SIG-M5 treated with dmso at 0.1 percent for 504 hours (cell line): ENCODE measurements around the gene ZNF653.
"Not testable (repeated sequence)": the region's sequence is repeated elsewhere in the genome, so short reads cannot be mapped to it uniquely, and the experiment has no call there.

ENCODE experiments used
- DNase-seq: peaks from one replicate; lab custom pipeline; 2025; ENCODE audit not compliant: unreplicated experiment; lab: John Stamatoyannopoulos, UW

Gene ZNF653

DNA sequence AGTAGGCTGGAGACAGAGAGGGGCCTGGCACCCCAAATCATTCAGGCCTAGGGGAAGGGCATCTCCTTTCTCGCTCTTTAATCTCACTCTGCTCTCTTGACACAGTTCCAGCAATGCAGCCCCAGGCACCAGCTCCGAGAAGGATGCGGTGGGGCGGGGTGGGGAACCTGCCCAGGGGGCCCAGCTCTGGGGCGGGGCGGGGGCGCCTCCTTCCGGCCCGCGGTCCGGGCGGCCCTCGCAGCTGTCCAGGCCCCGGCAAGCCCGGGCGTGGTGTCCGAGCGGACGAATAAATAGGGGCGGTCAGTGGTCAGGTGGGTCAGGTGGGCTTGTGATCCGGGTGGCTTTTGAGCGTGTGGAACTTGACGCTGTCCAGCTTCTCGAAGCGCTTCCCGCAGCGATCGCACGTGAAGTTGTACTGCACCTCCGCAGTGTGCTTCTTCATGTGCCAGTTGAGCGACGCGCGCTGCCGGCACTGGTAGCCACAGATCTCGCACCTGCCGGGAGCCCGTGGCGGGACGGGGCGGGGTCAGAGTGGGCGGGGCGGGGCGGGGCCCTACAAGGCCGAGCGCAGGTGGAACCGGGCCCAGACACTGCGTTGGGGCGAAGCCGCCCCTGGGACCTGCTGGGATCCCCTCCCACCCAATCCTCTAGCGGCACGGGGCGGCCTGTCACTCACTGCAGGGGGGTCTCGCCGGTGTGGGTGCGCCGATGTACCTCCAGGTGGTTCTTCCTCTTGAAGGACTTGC is 22.1 kb downstream of the ZNF653 start:
- DNase-seq: no peak

- DNase-seq: peak; percentile 81
Measured at GRCh38 chr19:11482384-11483050, 23.1 kb downstream of the ZNF653 start.

DNA sequence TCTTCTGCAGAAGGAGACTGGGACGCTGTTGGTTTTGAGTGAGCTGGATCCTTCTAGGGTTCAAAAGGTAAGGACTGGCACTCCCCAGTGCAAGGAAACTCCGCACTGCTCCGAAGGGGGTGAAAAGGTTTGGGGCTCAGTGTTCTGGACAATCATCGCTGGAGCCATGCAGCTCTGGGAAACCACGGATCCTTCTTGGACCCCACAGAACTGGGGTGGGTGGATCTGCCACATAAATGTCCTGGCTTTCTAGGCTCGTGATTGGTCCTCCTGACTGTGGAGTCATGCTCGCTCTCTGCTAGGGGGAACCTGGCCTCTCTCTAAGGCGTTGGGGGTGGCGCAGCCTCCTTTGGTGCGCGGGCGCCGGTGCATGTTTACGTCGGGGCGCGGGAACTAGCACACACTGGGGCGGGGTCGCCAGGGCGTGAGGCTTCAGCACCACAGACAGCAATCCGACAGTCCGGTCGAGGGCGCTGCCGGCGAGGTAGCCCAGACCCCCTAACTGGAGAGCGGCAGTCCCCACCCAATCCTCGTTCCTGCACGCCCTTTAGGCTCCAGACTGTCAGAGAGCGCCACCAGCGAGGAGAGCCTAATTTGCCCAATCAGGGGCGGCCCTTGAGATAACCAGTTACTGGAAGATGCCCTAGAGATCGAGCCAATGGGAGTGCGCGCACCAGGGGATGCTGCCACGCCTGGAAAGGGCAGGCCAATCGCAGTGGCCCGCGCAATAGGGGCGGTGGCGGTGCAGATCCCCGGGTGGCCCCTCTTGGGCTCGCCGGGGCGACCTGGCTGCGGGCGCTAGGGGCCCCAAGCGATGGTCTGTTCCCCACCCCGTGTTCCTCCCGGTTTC is 23.9 kb downstream of the ZNF653 start:
- peak; percentile 91 for DNase-seq

- DNase-seq: no peak
Measured at GRCh38 chr19:11480715-11481533, 24.7 kb downstream of the ZNF653 start, which contains the start of gene ELAVL3. ELAVL3 (minus strand) TSS chr19:11481046; CDS start chr19:11480608, 438 bp downstream.

GRCh38 chr19:11479898-11480714 is 25.5 kb downstream of the ZNF653 start:
- no peak for DNase-seq

- peak; percentile 9 for DNase-seq
Measured at GRCh38 chr19:11479090-11479897, 26.3 kb downstream of the ZNF653 start.

GRCh38 chr19:11478167-11479089 is 27.2 kb downstream of the ZNF653 start:
- DNase-seq: peak; percentile 47

DNA sequence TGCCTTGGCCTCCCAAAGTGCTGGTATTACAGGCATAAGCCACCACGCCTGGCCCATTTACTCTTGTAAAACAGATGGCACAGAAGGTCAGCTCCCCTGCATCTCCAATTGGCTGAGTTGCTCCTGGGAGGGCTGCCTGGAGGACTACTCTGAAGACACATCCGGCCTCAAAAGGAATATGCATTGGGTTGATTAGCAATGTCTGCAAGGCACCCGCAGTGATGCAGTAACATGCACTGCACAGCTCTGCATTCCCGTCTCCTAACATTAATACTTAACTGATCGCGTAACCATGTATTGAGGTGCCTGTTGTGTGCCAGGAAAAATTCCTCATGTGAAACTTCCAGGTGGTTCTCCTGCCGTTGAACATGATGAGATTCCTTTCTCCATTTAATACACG is 29.8 kb downstream of the ZNF653 start:
- no peak for DNase-seq

DNA sequence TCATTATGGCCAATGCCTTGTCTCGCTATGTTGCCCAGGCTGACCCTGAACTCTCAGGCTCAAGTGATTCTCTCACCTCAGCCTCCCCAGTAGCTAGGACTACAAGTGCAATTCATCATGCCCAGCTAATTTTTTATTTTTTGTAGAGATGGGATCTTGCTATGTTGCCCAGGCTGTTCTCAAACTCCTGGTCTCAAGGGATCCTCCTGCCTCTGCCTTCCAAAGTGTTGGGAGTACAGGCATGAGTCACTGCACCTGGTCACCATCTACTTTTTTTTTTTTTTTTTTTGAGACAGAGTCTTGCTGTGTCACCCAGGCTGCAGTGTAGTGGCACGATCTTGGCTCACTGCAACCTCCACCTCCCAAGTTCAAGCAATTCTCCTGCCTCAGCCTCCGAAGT is 30.3 kb downstream of the ZNF653 start:
- not testable (repeated sequence) for DNase-seq

DNA sequence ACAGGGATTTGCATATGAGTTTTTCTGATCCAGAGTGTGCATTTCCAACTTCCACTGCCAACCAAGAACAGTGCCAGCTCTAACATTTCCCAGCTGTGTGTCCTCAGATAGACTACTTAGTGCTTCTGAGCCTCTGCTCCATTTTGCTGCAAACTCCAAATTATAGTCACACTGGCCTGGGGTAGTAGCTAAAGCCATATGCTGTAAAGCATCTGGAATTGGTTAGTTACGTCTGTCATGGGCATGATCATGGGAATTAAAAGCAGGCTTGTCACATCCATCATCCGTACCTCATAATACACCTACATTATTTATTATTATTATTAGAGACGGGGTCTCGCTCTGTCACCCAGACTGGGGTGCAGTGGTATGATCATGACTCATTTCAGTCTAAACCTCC is 31.9 kb downstream of the ZNF653 start:
- no peak for DNase-seq

DNA sequence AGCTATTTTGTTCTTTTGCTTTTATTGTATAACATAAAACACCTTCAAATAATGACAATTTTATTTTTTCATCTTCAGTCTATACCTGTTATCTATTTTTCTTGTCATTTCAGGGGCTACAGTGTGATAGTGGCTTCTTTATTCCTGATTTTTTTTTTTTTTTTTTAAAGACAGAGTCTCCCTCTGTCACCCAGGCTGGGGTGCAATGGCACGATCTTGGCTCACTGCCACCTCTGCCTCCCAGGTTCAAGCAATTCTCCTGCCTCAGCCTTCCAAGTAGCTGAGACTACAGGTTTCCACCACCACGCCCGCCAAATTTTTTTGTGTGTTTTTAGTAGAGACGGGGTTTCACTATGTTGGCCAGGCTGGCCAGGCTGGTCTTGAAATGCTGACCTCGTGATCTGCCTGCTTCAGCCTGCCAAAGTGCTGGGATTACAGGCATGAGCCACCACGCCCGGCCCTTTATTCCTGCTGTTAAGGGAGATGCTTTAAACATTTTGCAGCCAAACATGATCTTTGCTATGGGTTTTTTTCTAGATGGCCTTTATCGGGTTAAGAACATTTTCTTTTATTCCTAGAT is 37.3 kb downstream of the ZNF653 start:
- not testable (repeated sequence) for DNase-seq

GRCh38 chr19:11465600-11465999 is 40.0 kb downstream of the ZNF653 start:
- DNase-seq: no peak

DNA sequence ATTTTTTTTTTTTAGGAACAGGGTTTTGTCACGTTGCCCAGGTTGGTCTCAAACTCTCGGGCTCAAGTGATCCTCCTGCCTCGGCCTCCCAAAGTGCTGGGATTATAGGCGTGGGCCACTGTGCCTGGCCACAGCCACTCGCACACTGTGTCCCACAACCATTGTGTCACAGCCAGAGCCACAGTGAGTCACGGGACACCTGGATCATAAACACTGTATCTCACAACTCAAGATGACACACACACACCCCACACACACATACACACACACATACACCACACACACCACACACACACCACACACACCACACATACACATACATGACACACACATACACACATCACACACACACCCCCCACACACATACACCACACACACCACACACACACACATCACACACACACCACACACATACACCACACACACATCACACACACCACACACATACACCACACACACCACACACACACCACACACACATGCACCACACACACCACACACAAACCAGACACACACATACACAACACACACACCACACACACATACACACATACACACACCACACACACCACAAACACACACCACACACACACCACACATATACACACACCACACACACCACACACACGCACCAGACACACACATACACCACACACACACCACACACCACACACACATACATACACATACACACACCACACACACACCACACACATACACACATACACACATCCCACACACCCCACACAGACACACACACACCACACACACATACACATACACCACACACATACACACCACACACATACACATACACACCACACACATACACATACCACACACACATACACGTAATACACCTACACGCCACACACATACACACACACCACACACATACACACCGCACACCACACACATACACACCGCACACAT is 41.0 kb downstream of the ZNF653 start:
- DNase-seq: no peak

DNA sequence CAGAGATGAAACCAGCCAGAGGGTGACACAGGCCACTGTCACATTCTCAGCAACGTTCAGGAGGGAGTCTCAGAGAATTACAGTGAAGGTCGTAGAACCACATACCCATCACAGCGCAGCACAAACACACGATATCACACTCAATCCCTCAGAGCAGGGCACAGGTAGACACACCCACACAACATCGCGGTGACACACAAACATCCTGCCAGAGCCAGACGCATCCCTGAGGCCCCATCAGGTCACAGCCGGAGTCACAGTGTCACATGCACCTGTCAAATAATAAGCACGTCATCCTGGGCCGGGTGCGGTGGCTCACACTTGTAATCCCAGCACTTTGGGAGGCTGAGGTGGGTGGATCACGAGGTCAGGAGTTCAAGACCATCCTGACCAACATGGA is 42.2 kb downstream of the ZNF653 start:
- DNase-seq: no peak

- DNase-seq: no peak
Measured at GRCh38 chr19:11461453-11461852, 44.2 kb downstream of the ZNF653 start.

- DNase-seq: no peak
Measured at GRCh38 chr19:11460207-11460606, 45.4 kb downstream of the ZNF653 start.

- not testable (repeated sequence) for DNase-seq
Measured at GRCh38 chr19:11458912-11459311, 46.7 kb downstream of the ZNF653 start.
